Measurements from ENCODE around the gene PACRG.

PACRG gene

GRCh38 chr6:163085861-163086623, 358.3 kb downstream of the PACRG start:
- Histone ChIP-seq H3K79me2 (ENCODE audit: insufficient read depth, low read depth) (no peaks in the 10 kb centered on the region), H3K27me3 (ENCODE audit: insufficient read depth, low read depth) (no peaks in the 10 kb centered on the region), H3K27ac (no peak overlapping the region), H2AFZ (ENCODE audit: low read depth) (no peak overlapping the region), H3K4me3 (IDR thresholded peaks at IDR 0.05; ENCODE audit: insufficient read depth, low read depth, low read length) (no peak overlapping the region), H3K4me1 (ENCODE audit: low read depth, poor library complexity, severe bottlenecking) (no peaks in the 10 kb centered on the region), H3K9ac (no peak overlapping the region), H3K36me3 (ENCODE audit: insufficient read depth) (no peaks in the 10 kb centered on the region), H4K20me1 (ENCODE audit: insufficient read depth) (no peaks in the 10 kb centered on the region), H3K4me2 (no peak overlapping the region)
- TF ChIP-seq CTCF (conservative IDR thresholded peaks at IDR 0.05; ENCODE audit: low read depth, low read length), result no peak

- no peak overlapping the region for H3K27ac ChIP-seq
- H4K20me1 ChIP-seq (ENCODE audit: insufficient read depth), result no peaks in the 10 kb centered on the region
- H3K79me2 ChIP-seq (ENCODE audit: insufficient read depth, low read depth), result no peaks in the 10 kb centered on the region
- TF ChIP-seq CTCF (conservative IDR thresholded peaks at IDR 0.05; ENCODE audit: low read depth, low read length), result no peak
- no peak overlapping the region for H3K4me2 ChIP-seq
- no peak overlapping the region for H3K4me3 ChIP-seq (IDR thresholded peaks at IDR 0.05; ENCODE audit: insufficient read depth, low read depth, low read length)
- H3K9ac ChIP-seq, result no peak overlapping the region
- H3K27me3 ChIP-seq (ENCODE audit: insufficient read depth, low read depth), result no peaks in the 10 kb centered on the region
- H3K4me1 ChIP-seq (ENCODE audit: low read depth, poor library complexity, severe bottlenecking), result no peaks in the 10 kb centered on the region
- no peak overlapping the region for H2AFZ ChIP-seq (ENCODE audit: low read depth)
- no peaks in the 10 kb centered on the region for H3K36me3 ChIP-seq (ENCODE audit: insufficient read depth)
These were observed 358.8 kb downstream of the PACRG start for GRCh38 chr6:163086624-163086920.

GRCh38 chr6:163087981-163088380, 360.2 kb downstream of the PACRG start:
- H3K4me3 ChIP-seq (IDR thresholded peaks at IDR 0.05; ENCODE audit: insufficient read depth, low read depth, low read length), result no peak overlapping the region
- H3K4me1 ChIP-seq (ENCODE audit: low read depth, poor library complexity, severe bottlenecking), result no peaks in the 10 kb centered on the region
- no peak overlapping the region for H3K27ac ChIP-seq
- H4K20me1 ChIP-seq (ENCODE audit: insufficient read depth), result no peaks in the 10 kb centered on the region
- H3K9ac ChIP-seq, result no peak overlapping the region
- no peaks in the 10 kb centered on the region for H3K36me3 ChIP-seq (ENCODE audit: insufficient read depth)
- no peak overlapping the region for H3K4me2 ChIP-seq
- H3K79me2 ChIP-seq (ENCODE audit: insufficient read depth, low read depth), result no peaks in the 10 kb centered on the region
- H3K27me3 ChIP-seq (ENCODE audit: insufficient read depth, low read depth), result no peaks in the 10 kb centered on the region
- H2AFZ ChIP-seq (ENCODE audit: low read depth), result no peak overlapping the region
- no peak for TF ChIP-seq CTCF (conservative IDR thresholded peaks at IDR 0.05; ENCODE audit: low read depth, low read length)

GRCh38 chr6:163092876-163093275, 365.1 kb downstream of the PACRG start:
- Histone ChIP-seq H4K20me1 (ENCODE audit: insufficient read depth) (no peaks in the 10 kb centered on the region), H3K4me1 (ENCODE audit: low read depth, poor library complexity, severe bottlenecking) (no peaks in the 10 kb centered on the region), H3K27ac (no peak overlapping the region), H2AFZ (ENCODE audit: low read depth) (no peak overlapping the region), H3K79me2 (ENCODE audit: insufficient read depth, low read depth) (no peaks in the 10 kb centered on the region), H3K4me3 (IDR thresholded peaks at IDR 0.05; ENCODE audit: insufficient read depth, low read depth, low read length) (no peak overlapping the region), H3K27me3 (ENCODE audit: insufficient read depth, low read depth) (no peaks in the 10 kb centered on the region), H3K4me2 (no peak overlapping the region), H3K36me3 (ENCODE audit: insufficient read depth) (no peaks in the 10 kb centered on the region), H3K9ac (no peak overlapping the region)
- TF ChIP-seq CTCF (conservative IDR thresholded peaks at IDR 0.05; ENCODE audit: low read depth, low read length), result no peak
